ENCODE measurements around the gene OR8D4. TPM values are rescaled to one million over a fixed set of nuclear protein-coding genes. Genes with fewer than 3 reads are reported as not detected.

OR8D4 gene
- total and polyA plus RNA-seq, 2 experiments from 2014 or later: not detected

DNA sequence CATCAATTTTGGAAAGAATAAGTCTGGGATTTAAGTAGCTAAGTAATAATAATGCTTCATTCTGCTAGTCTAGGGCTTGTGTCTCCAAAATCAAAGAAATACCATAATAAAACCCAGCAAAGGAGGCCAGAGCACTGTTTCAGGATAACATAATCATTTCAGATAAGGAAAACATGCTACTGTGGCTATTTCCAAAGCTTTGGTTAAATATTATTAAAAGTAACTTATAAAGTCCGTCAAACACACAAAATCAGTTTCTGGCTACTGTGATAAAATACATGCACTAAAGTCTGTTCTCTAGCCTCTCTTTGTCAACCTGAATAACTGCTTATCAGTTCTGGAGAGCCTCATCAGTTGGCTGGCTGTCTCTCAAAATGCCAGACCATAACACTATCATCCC lies 43.2 kb downstream of the OR8D4 start:
- peaks cover 6% of the 10 kb centered on the region for H3K4me1 ChIP-seq (ENCODE audit: low read depth)
- TF ChIP-seq, protein P1, sequence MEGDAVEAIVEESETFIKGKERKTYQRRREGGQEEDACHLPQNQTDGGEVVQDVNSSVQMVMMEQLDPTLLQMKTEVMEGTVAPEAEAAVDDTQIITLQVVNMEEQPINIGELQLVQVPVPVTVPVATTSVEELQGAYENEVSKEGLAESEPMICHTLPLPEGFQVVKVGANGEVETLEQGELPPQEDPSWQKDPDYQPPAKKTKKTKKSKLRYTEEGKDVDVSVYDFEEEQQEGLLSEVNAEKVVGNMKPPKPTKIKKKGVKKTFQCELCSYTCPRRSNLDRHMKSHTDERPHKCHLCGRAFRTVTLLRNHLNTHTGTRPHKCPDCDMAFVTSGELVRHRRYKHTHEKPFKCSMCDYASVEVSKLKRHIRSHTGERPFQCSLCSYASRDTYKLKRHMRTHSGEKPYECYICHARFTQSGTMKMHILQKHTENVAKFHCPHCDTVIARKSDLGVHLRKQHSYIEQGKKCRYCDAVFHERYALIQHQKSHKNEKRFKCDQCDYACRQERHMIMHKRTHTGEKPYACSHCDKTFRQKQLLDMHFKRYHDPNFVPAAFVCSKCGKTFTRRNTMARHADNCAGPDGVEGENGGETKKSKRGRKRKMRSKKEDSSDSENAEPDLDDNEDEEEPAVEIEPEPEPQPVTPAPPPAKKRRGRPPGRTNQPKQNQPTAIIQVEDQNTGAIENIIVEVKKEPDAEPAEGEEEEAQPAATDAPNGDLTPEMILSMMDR (IDR thresholded peaks at IDR 0.05; ENCODE audit: low read depth, low read length): no peak
- no peaks in the 10 kb centered on the region for H3K27me3 ChIP-seq
- no peak overlapping the region for H3K27ac ChIP-seq
- no peak overlapping the region for H3K4me3 ChIP-seq
- H3K36me3 ChIP-seq: no peaks in the 10 kb centered on the region
- H3K9me3 ChIP-seq (ENCODE audit: low read depth): no peaks in the 10 kb centered on the region
- no peak for DNase-seq (ENCODE audit: low read depth in 1 of 2, low spot score in 1 of 2)

- Histone ChIP-seq H3K27me3 (no peaks in the 10 kb centered on the region), H3K27ac (no peak overlapping the region), H3K4me1 (ENCODE audit: low read depth) (no peaks in the 10 kb centered on the region), H3K9me3 (ENCODE audit: low read depth) (no peaks in the 10 kb centered on the region), H3K36me3 (no peaks in the 10 kb centered on the region), H3K4me3 (no peak overlapping the region)
- TF ChIP-seq, protein P1 (IDR thresholded peaks at IDR 0.05; ENCODE audit: low read depth, low read length): no peak
- DNase-seq (ENCODE audit: low read depth in 1 of 2, low spot score in 1 of 2): no peak
Measured at GRCh38 chr11:123956752-123957151, 54.8 kb downstream of the OR8D4 start.

Other genes starting within 250 kb of the OR8D4 start
- gene SCN3B, start 247.5 kb upstream of the OR8D4 start, total RNA-seq: 0.12 and 0.46 TPM in 2 replicates
- gene SCN3B, start 247.5 kb upstream of the OR8D4 start, polyA plus RNA-seq: 0.77 and 1.2 TPM in 2 replicates
- 11.8 and 12.0 TPM in 2 replicates for gene ZNF202, start 160.5 kb upstream of the OR8D4 start, total RNA-seq
- 4.8 and 8.3 TPM in 2 replicates for gene ZNF202, start 160.5 kb upstream of the OR8D4 start, polyA plus RNA-seq
- gene OR6X1, start 147.6 kb upstream of the OR8D4 start, total RNA-seq: not detected in 2 replicates
- not detected in 2 replicates for gene OR6X1, start 147.6 kb upstream of the OR8D4 start, polyA plus RNA-seq
- not detected in 2 replicates for gene OR6M1, start 95.8 kb upstream of the OR8D4 start, total RNA-seq
- not detected in 2 replicates for gene OR6M1, start 95.8 kb upstream of the OR8D4 start, polyA plus RNA-seq
- gene TMEM225, start 16.5 kb upstream of the OR8D4 start, total RNA-seq: not detected in 2 replicates
- not detected in 2 replicates for gene TMEM225, start 16.5 kb upstream of the OR8D4 start, polyA plus RNA-seq
- gene OR4D5, start 37.5 kb downstream of the OR8D4 start, total RNA-seq: 0.15 TPM in 1 of 2 replicates, not detected in the other
- not detected in 2 replicates for gene OR4D5, start 37.5 kb downstream of the OR8D4 start, polyA plus RNA-seq
- gene OR6T1, start 41.7 kb downstream of the OR8D4 start, total RNA-seq: not detected in 2 replicates
- gene OR6T1, start 41.7 kb downstream of the OR8D4 start, polyA plus RNA-seq: not detected in 2 replicates
- gene OR10S1, start 75.6 kb downstream of the OR8D4 start, total RNA-seq: not detected in 2 replicates
- not detected in 2 replicates for gene OR10S1, start 75.6 kb downstream of the OR8D4 start, polyA plus RNA-seq
- gene OR10G6, start 93.0 kb downstream of the OR8D4 start, total RNA-seq: not detected in 2 replicates
- not detected in 2 replicates for gene OR10G6, start 93.0 kb downstream of the OR8D4 start, polyA plus RNA-seq
- not detected in 2 replicates for gene OR10G4, start 110.8 kb downstream of the OR8D4 start, total RNA-seq
- gene OR10G4, start 110.8 kb downstream of the OR8D4 start, polyA plus RNA-seq: not detected in 2 replicates
- gene OR10G9, start 120.8 kb downstream of the OR8D4 start, total RNA-seq: not detected in 2 replicates
- not detected in 2 replicates for gene OR10G9, start 120.8 kb downstream of the OR8D4 start, polyA plus RNA-seq
- gene OR10G8, start 124.6 kb downstream of the OR8D4 start, total RNA-seq: not detected in 2 replicates
- gene OR10G8, start 124.6 kb downstream of the OR8D4 start, polyA plus RNA-seq: not detected in 2 replicates
- not detected in 2 replicates for gene OR10G7, start 139.2 kb downstream of the OR8D4 start, total RNA-seq
- not detected in 2 replicates for gene OR10G7, start 139.2 kb downstream of the OR8D4 start, polyA plus RNA-seq
- gene VWA5A, start 213.3 kb downstream of the OR8D4 start, total RNA-seq: 20.8 and 28.9 TPM in 2 replicates
- 34.1 and 37.6 TPM in 2 replicates for gene VWA5A, start 213.3 kb downstream of the OR8D4 start, polyA plus RNA-seq